ENCODE data around the gene MYO1D. TPM values are rescaled to one million over a fixed set of nuclear protein-coding genes. Genes with fewer than 3 reads are reported as not detected.

MYO1D gene
- total RNA-seq, 1 experiment from 2014 or later, result 57.2 TPM

- no peaks in the 10 kb centered on the region for H3K9me3 Mint-ChIP-seq (ENCODE audit: low read depth, unreplicated experiment)
- no peaks in the 10 kb centered on the region for H3K4me1 Mint-ChIP-seq (ENCODE audit: low read depth, unreplicated experiment)
- no TSS peak for BruUV-seq (replicated peaks)
- H3K4me3 Mint-ChIP-seq (ENCODE audit: low read depth, unreplicated experiment), result no peak overlapping the region
- no peaks in the 10 kb centered on the region for H3K36me3 Mint-ChIP-seq (ENCODE audit: insufficient read depth, unreplicated experiment)
- CTCF ChIA-PET, result no interaction called here
- no peak for TF ChIP-seq CTCF (IDR thresholded peaks at IDR 0.05; ENCODE audit: unreplicated experiment)
- intact Hi-C loops (cut with micrococcal nuclease; ENCODE audit: unreplicated experiment), result no loop called here
- no peaks in the 10 kb centered on the region for H3K27me3 Mint-ChIP-seq (ENCODE audit: unreplicated experiment)
- H3K27ac Mint-ChIP-seq (ENCODE audit: unreplicated experiment), result no peak overlapping the region
- DNase-seq, result no peak
Measured at GRCh38 chr17:32542186-32542585, 334.7 kb downstream of the MYO1D start.

GRCh38 chr17:32541640-32542039 lies 335.3 kb downstream of the MYO1D start:
- no peak overlapping the region for H3K4me3 Mint-ChIP-seq (ENCODE audit: low read depth, unreplicated experiment)
- BruUV-seq (replicated peaks), result no TSS peak
- no peaks in the 10 kb centered on the region for H3K9me3 Mint-ChIP-seq (ENCODE audit: low read depth, unreplicated experiment)
- intact Hi-C loops (cut with micrococcal nuclease; ENCODE audit: unreplicated experiment), result no loop called here
- no peaks in the 10 kb centered on the region for H3K27me3 Mint-ChIP-seq (ENCODE audit: unreplicated experiment)
- no peaks in the 10 kb centered on the region for H3K4me1 Mint-ChIP-seq (ENCODE audit: low read depth, unreplicated experiment)
- no peak for TF ChIP-seq CTCF (IDR thresholded peaks at IDR 0.05; ENCODE audit: unreplicated experiment)
- no peaks in the 10 kb centered on the region for H3K36me3 Mint-ChIP-seq (ENCODE audit: insufficient read depth, unreplicated experiment)
- CTCF ChIA-PET, result no interaction called here
- no peak for DNase-seq
- H3K27ac Mint-ChIP-seq (ENCODE audit: unreplicated experiment), result no peak overlapping the region

DNA sequence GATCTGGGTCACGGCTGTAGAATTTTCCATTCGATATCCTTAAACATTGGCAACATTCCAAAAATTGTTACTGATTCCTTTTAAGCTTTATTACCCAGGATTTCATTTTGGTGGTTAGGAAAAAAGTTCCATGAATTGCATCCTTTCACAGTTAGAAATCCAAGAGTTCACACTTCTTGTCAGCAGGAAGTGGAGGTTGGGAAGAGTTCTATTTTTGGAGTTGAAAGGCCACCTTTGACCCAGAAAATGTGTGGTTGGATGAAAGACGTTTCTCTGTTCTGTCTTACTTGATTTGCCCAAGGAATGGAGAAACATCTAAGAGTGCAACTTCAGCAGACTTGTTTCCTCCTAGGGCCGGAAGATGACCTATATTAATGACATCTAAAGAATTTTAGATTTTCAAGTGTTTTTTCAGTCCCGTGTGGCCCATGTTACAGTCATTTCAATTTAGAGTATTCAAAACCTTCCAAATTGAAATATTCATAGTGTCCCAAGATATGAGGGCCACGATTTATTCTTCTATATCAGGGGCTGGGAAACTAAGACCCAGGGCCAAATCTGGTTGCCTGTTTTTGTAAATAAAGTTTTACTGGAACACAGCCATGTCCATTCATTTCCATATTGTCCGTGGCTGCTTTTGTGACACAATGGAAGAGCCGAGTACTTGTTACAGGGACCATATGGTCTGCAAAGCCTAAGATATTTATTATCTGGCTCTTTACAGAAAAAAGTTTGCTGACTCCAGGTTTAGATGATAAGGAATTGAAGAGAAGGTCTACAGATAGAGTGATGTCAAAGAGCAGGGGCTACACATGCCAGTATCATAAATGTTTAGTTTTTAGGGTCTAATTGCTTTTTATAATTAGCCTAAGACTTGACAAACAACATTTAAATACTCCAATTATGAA lies 339.9 kb downstream of the MYO1D start:
- intact Hi-C loops (cut with micrococcal nuclease; ENCODE audit: unreplicated experiment), result no loop called here
- Mint-ChIP-seq H3K27ac (ENCODE audit: unreplicated experiment) (no peak overlapping the region), H3K27me3 (ENCODE audit: unreplicated experiment) (no peaks in the 10 kb centered on the region), H3K9me3 (ENCODE audit: low read depth, unreplicated experiment) (no peaks in the 10 kb centered on the region), H3K4me3 (ENCODE audit: low read depth, unreplicated experiment) (no peak overlapping the region), H3K4me1 (ENCODE audit: low read depth, unreplicated experiment) (no peaks in the 10 kb centered on the region), H3K36me3 (ENCODE audit: insufficient read depth, unreplicated experiment) (no peaks in the 10 kb centered on the region)
- BruUV-seq (replicated peaks), result no TSS peak
- no peak for TF ChIP-seq CTCF (IDR thresholded peaks at IDR 0.05; ENCODE audit: unreplicated experiment)
- DNase-seq, result no peak
- CTCF ChIA-PET, result interaction anchor here (1.2 kb wide), 1 partner anchor 14 kb away, joined by 3 read pairs; no protein-coding TSS in a partner anchor

- CTCF ChIA-PET, result no interaction called here
Measured at GRCh38 chr17:32533296-32533695, 343.6 kb downstream of the MYO1D start.

More at GRCh38 chr17:32533296-32533695, 343.6 kb downstream of the MYO1D start:
- TF ChIP-seq CTCF (IDR thresholded peaks at IDR 0.05; ENCODE audit: unreplicated experiment), result no peak
- H3K27ac Mint-ChIP-seq (ENCODE audit: unreplicated experiment), result no peak overlapping the region
- no peaks in the 10 kb centered on the region for H3K36me3 Mint-ChIP-seq (ENCODE audit: insufficient read depth, unreplicated experiment)
- H3K4me1 Mint-ChIP-seq (ENCODE audit: low read depth, unreplicated experiment), result no peaks in the 10 kb centered on the region
- intact Hi-C loops (cut with micrococcal nuclease; ENCODE audit: unreplicated experiment), result no loop called here
- no peaks in the 10 kb centered on the region for H3K27me3 Mint-ChIP-seq (ENCODE audit: unreplicated experiment)
- BruUV-seq (replicated peaks), result no TSS peak
- DNase-seq, result no peak
- H3K9me3 Mint-ChIP-seq (ENCODE audit: low read depth, unreplicated experiment), result no peaks in the 10 kb centered on the region
- H3K4me3 Mint-ChIP-seq (ENCODE audit: low read depth, unreplicated experiment), result no peak overlapping the region
